ENCODE results near the gene GAB2. TPM values are rescaled to one million over a fixed set of nuclear protein-coding genes. Genes with fewer than 3 reads are reported as not detected.

GAB2 gene
- total and polyA plus RNA-seq, 2 of the 13 experiments (the other 11 are each of a cell fraction or from before 2014, with no cell fraction given), result 4.1 to 8.6 TPM

DNA sequence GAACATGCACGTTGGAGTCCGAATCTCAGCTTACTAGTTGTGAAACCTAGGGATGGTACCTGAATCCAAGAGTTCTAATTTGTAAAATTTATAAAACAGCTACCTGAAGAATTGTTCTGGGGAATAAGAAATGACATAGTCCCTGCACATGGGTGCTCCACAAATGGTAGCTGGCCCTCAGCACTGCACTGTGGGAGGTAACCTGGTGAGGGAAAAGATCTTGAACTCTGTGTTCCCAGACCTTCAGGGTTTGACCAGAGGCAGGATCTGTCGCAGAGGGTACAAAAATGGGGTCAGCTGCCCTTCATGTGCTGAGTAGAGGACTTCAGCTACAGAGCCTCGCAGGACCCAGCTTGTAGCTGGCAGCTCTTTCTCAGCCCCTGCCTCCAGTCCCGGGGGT is 155.4 kb downstream of the GAB2 start:
- DNase-seq (ENCODE audit: low spot score), result no peak
- ChIA-PET CTCF (ENCODE audit: low intra/inter-chr PET ratio, low total read pairs) (no interaction called here), POLR2A (no interaction called here)
- intact Hi-C loops (cut with micrococcal nuclease; ENCODE audit: unreplicated experiment), result no loop called here
- no peak for TF ChIP-seq MAZ (IDR thresholded peaks at IDR 0.05; ENCODE audit: borderline replicate concordance, low read depth, low read length)
- no peak for TF ChIP-seq MAZ (CRISPR knock-in tag; IDR thresholded peaks at IDR 0.05; ENCODE audit: low read depth)
- TF ChIP-seq ELF4 (CRISPR knock-in tag; IDR thresholded peaks at IDR 0.05; ENCODE audit: borderline replicate concordance), result no peak
- no peak for TF ChIP-seq ZNF296 (CRISPR knock-in tag; conservative IDR thresholded peaks at IDR 0.05)
- TF ChIP-seq ZBTB8A (CRISPR knock-in tag; IDR thresholded peaks at IDR 0.05; ENCODE audit: borderline replicate concordance, low read depth), result no peak
- no peak for TF ChIP-seq TOE1 (CRISPR knock-in tag; IDR thresholded peaks at IDR 0.05)
- TF ChIP-seq, protein P1, sequence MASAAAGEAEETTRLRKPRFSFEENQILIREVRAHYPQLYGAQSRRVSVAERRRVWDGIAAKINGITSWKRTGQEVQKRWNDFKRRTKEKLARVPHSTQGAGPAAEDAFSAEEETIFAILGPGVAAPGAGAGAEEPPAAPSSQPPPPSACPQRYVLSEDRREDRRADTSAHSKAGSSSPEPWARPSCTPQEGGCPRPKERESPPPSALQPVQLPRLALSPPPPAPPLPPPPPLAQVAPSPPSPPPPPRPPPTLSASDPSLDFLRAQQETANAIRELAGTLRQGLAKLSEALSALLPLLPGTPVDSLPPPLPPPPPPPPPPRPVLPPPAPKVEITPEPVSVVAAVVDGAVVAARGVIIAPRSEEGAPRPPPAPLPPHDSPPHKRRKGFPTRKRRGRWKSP (CRISPR knock-in tag; IDR thresholded peaks at IDR 0.05), result no peak
- TF ChIP-seq, protein P2, sequence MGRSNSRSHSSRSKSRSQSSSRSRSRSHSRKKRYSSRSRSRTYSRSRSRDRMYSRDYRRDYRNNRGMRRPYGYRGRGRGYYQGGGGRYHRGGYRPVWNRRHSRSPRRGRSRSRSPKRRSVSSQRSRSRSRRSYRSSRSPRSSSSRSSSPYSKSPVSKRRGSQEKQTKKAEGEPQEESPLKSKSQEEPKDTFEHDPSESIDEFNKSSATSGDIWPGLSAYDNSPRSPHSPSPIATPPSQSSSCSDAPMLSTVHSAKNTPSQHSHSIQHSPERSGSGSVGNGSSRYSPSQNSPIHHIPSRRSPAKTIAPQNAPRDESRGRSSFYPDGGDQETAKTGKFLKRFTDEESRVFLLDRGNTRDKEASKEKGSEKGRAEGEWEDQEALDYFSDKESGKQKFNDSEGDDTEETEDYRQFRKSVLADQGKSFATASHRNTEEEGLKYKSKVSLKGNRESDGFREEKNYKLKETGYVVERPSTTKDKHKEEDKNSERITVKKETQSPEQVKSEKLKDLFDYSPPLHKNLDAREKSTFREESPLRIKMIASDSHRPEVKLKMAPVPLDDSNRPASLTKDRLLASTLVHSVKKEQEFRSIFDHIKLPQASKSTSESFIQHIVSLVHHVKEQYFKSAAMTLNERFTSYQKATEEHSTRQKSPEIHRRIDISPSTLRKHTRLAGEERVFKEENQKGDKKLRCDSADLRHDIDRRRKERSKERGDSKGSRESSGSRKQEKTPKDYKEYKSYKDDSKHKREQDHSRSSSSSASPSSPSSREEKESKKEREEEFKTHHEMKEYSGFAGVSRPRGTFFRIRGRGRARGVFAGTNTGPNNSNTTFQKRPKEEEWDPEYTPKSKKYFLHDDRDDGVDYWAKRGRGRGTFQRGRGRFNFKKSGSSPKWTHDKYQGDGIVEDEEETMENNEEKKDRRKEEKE (IDR thresholded peaks at IDR 0.05), result no peak
- TF ChIP-seq SKI (IDR thresholded peaks at IDR 0.05; ENCODE audit: partially characterized antibody), result no peak
- no peak for TF ChIP-seq ZMYM2 (CRISPR knock-in tag; IDR thresholded peaks at IDR 0.05)
- TF ChIP-seq BCL6 (CRISPR knock-in tag; IDR thresholded peaks at IDR 0.05), result no peak
- TF ChIP-seq SUZ12 (IDR thresholded peaks at IDR 0.05; ENCODE audit: low read depth, low read length), result no peak
- no peak for TF ChIP-seq RELA (CRISPR knock-in tag; IDR thresholded peaks at IDR 0.05)
- TF ChIP-seq FIP1L1 (IDR thresholded peaks at IDR 0.05; ENCODE audit: borderline replicate concordance, insufficient read depth, low read depth, low read length), result no peak
- Histone ChIP-seq H3K9me3 (ENCODE audit: low read length) (no peaks in the 10 kb centered on the region), H3K9ac (ENCODE audit: insufficient read depth, low read depth, low read length) (no peak overlapping the region), H3K27ac (ENCODE audit: extremely low read length, insufficient read depth, low read length) (no peak overlapping the region), H3K4me2 (ENCODE audit: low read depth, low read length) (no peak overlapping the region), H3K27me3 (ENCODE audit: control insufficient read depth in 1 of 2, insufficient read depth in 2 of 2, low read length in 2 of 2) (no peaks in the 10 kb centered on the region), H4K20me1 (ENCODE audit: insufficient read depth, low read length) (no peaks in the 10 kb centered on the region), H3K4me3 (replicated peaks in 1 of 3; ENCODE audit: insufficient read depth in 1 of 3, low read depth in 2 of 3, low read length in 3 of 3) (no peak overlapping the region), H2AFZ (ENCODE audit: low read length) (no peak overlapping the region), H3K79me2 (ENCODE audit: insufficient read depth, low read length) (no peaks in the 10 kb centered on the region), H3K36me3 (replicated peaks in 1 of 2; ENCODE audit: control insufficient read depth in 1 of 2, insufficient read depth in 2 of 2, low read length in 2 of 2) (no peaks in the 10 kb centered on the region), H3K4me1 (ENCODE audit: insufficient read depth, low read length) (peaks cover 14% of the 10 kb centered on the region)
- ATAC-seq, result no peak
- no TSS peak for BruUV-seq (replicated peaks)
- 81% methylated on average over 4 of the region's 5 CpGs for WGBS (ENCODE audit: low lambda C conversion rate)
- in situ Hi-C loops (cut with HindIII; ENCODE audit: extremely low pct_ligation_motif_present, low pct_unique_long_range_greater_than_20kb), result no loop called here
- FAIRE-seq, result no peak
